Urothelium cell line (cell line): ENCODE data around the gene RNF144A.

ENCODE experiments used
- DNase-seq: peaks from one replicate; pipeline ENCODE4 v3.0.0; 2011; ENCODE audit warnings: low spot score, mixed read lengths
- FAIRE-seq: peaks from 2 replicates; lab custom pipeline; 2011; peaks lifted over from hg19 to GRCh38; lab: Jason Lieb, UNC

The RNF144A gene

DNA sequence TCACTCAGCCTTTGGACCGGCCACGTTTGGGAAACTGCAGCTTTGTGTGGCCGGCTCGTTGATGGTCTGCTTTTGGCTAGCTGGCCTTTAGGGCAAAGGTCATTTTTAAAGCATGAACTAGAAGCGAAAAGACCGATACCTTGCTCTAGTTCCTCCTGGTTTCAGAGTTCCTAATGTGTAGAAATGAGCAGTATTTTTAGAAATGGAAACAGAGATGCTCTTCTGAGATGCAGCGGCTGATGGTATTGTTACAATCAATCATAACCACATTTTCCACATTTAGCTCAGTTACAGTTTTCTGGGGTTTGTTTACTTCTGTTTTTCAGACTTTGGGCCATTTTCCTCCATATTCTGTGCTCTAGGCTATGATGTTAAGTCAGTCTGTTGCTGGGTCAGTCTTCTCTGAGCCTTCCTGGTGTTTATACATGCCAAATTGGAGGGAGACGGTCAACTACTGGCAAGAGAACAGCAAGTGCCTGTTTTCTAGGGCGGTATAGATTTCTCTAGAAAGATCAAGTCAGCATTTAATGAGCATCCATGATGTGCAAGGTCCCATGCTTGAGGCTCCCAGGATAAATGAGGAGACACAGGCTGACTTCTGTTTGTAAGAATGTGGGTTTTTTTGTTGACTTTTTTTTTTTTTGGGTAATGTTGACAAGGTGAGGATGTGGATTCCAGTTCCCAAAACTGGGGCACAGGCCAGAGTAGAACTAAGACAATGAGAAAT is 28.0 kb downstream of the RNF144A start:
- DNase-seq: no peak
- FAIRE-seq: no peak

DNA sequence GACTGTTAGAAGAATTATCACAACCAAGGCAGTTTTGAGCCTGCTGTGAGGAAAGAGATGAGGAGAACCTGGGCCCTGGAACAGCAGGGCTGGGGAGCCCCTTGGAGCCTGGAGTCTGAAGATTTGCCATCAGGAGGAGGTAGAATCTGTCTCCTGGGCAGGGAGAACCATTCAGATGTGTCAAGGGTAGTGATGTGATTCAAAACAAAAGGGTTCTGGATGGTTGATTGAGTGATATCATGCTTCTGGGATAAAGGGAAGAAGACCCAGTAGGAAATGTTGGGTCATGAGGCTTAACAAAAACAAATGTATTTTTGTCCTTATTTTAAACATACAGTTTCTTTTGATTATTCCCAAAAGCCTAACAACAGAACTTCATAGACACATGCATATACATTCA is 28.6 kb downstream of the RNF144A start:
- no peak for FAIRE-seq
- DNase-seq: no peak

DNA sequence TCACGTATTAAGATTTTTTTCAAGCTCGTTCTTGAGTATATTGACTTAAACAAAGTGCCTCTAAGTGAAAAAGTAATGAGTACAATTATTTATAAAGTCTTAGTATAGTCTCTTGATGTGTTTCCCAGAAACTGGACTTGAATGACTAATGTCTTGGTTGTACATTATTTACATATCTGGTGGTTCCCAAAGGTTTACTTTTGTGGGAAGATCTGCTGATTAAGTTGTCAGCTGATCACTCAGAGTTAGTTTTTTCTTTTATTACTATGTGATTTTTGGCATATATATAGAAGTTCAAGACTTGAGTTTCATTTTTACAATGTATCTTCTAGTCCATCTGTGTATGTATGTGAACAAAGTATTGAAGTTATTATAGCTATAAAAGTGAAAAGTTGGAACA is 29.5 kb downstream of the RNF144A start:
- DNase-seq: no peak

DNA sequence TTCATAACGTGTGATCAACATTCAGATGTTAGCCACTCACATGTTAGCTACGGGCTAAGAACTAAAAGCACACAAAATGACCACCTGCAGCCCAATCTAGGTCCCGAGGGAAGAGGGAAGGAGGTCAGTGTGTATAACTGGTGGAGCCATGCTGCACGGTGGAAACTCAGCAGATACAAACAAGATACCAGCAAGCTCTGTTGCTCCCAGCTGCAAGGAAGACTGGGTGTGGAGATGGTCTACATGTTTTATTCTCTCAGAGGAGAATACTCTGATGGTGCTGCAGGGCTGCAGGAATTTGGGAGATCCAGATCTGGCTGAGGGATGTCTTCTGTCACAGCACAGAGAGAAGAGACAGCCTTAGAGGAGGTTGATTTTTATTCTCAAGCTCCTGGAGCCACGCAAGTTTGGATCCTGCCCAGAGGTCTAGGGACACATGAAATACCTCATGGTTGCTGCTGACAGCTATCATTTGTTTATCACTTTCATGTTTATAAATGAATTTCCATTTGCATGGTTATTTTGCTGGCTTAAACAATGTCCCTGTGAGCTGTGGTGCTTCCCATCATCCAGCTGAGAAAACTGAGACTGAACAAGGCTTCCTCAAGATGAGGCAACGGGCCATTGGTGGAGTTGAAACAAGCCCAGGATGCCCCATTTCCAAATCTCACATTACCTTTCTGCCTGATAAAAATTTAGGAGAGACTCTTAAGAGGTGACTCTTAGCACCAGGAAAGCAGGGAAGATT is 30.9 kb downstream of the RNF144A start:
- FAIRE-seq (no peak), DNase-seq (no peak)

More for the DNA sequence above, 29.5 kb downstream of the RNF144A start:
- no peak for FAIRE-seq

DNA sequence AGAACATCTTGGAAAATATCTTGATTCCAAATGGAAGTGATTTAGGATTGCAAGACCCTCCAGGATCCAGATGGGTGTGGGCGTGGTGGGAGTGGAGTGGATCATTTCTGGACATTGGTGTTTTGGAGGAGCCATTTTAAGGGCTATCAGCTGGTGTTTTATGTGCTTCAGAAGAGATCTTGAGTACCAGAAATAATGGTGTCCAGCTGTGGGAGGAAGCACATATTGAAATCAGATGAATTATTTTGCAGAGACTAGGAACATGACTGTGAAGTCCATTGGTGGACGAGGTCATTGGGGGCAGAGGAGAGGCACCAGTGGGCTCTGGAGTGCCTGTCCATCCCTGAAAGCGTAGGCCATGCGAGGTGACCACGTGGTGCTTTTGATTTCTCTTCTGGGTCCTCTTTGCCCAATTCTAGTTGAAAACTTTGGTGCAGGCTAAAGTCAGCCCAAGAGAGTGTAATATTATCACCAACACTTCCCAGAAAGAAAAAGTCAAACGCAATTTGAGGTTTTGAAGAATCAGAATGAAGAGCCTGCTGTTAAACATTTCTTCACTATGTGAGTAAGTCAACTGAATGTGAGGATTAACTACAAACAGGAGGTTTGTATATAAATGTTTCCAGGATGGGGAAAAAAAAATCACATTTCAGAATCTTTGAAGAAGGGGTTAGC is 31.6 kb downstream of the RNF144A start:
- no peak for FAIRE-seq
- DNase-seq: no peak

DNA sequence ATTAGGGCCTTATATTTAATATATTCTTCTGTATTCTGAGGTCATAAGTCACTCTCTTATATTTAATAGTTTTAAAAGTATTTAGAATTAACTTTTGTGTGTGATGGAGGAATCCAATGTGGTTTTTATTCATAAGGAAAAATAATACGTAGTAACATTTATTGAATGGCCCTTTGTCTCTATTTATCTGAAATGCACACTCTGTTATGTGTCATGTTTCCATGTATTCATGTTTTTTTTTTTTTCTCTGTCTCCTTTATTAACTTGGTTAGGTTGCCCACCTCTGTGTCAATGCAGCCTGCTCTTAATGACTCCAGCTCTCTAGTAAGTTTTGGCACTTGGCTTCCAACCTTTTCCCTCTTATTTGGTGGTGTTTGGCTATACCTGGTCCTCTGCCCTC is 33.8 kb downstream of the RNF144A start:
- no peak for DNase-seq
- FAIRE-seq: no peak

DNA sequence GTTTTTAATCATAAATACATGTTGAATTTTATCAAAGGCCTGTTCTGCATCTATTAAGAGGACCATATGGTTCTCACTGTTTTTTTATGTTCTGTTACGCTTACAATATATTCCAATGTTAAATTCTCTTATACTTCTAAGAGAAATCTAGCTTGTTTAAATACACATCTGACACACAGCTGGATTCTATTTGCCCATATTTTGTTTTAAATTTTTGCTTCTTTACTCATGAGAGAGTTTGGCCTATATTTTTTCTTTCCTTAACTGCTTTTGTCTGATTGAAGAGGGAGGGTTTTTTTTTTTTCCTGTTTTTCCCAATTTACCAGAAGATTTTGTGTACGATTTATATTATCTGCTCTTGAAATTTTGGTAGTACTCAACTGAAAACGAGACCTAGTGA is 34.9 kb downstream of the RNF144A start:
- DNase-seq (no peak), FAIRE-seq (no peak)

DNA sequence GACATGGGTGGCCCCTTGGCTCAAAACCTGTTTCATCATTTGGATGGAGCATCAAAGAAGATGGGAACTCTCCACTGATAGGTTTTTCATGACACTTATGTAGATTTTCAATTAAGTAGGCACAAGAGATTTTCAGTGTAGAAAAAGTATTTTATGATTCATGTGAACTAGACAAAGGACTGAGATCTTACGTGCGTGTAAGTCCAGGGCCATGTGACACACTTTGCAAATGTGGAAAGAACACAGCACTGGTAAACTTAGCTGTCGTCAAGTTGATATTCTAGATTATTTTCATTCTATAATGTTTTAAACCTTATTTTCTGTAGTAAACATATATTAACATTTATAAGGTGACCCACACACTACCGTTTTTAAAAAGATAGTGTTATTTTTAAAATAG is 37.4 kb downstream of the RNF144A start:
- no peak for FAIRE-seq

DNA sequence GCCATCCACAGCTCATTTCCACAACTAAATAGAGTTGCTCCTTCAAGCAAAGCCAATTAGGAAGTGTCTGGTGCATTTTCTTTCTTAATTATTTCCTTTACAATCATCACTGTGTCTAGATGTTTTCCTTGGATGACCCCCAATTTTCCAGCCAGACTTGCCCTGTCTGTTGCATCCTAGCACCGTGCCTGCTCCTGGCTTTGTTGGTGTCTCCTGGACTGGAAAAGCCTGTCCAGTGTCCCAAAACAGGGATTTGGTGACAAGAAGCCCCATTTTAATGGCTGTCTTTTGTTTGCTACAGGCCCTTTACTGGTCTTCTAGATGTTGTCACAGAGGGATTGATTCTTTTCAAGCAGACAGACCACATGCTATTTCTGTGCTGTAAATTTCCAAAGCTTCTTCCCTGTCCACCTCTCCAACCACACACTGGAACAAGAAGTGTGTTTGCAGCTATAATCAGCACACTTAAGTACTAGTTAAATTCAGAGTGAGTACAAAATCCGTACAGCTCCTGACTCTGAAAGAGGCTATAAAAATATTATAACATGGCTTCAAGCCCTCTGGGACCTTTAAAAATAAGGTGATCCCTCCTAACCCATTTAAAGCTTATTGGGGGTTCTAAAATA is 38.4 kb downstream of the RNF144A start:
- FAIRE-seq: no peak
- DNase-seq: no peak

More for the DNA sequence above, 37.4 kb downstream of the RNF144A start:
- DNase-seq: no peak

DNA sequence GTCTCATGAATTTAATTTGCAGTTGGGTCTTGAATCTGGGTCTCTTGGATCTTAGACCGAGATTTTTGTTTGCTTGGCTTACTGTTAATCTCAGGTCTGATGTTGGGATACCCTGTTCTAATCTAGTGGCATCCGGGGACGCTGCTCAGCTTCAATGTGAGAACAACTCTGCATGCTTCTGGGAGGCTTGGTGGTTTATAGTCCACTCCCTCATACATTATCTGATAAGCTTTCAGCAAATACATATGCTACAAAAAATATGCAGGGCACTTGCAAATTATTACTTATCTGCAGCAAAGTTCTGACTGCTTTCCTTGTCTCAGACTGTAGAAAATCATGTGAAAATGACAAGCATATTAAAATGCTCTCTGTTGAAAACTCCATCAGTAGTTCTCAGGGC is 39.4 kb downstream of the RNF144A start:
- no peak for DNase-seq
- no peak for FAIRE-seq

DNA sequence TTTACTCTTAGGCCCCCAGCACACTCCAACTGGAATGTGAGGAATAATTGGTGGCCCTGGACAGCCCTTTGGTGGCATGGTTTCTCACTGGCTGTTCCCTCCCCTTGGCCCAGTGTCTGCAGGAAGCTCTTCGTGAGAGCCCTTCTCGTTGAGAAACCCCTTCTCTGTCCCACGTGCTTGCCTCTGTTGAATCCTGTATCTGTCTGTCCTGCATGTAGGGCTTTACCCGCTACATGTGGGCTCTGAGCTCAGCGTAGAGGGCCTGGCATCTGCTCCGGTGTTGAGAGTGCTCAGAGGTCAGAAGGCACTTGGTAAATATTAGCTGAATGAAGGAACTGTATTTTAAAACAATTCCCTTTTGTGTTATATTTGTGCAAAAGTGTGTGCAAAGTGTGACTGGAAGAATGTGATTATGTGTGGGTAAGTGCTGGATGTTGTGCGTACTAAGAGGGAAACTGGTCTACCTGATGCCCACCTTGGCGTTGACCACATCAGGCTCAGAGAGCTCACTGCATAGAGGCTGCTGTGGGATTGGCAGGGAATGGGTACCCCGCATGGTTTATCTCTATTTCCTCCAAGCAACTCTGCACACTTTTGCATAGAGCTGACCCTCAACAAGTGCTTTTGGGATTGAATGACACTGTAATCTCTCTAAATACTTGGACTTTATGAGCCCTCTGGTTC is 40.0 kb downstream of the RNF144A start:
- FAIRE-seq: no peak

DNA sequence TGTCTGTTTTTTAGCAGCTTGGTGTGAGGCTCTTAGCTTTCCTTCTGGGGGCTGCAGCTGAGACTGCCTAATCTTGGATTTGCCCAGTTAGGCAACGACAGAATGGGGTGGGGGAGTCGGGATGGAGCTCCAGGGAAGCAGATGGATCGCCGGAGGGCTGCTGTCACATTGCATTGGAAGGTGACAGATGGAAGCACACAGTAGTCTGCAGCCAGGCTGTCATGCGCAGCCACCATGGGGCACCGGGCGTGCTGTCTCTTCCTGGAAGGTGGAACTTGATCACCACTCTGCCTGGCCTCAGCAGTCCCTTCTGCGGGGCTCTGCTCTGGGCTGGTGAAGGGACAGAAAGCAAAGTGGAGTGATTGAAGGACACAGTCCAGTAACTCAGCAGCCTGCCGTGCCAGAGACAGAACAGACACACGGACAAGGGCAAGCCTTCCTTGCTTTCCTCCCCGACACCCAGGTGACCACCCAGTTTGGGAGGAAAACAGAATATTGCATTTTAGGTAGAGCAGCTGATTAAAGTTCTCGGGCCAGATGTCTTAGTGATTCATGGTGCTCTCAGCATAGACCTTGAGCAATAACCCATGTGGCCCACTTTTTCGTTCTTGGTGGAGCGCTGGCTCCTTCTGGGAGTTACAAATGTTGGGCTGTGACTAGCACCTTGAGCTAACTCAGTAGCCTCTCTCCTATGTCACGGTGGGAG is 40.9 kb downstream of the RNF144A start:
- DNase-seq (no peak), FAIRE-seq (no peak)

More for the DNA sequence above, 40.0 kb downstream of the RNF144A start:
- no peak for DNase-seq

DNA sequence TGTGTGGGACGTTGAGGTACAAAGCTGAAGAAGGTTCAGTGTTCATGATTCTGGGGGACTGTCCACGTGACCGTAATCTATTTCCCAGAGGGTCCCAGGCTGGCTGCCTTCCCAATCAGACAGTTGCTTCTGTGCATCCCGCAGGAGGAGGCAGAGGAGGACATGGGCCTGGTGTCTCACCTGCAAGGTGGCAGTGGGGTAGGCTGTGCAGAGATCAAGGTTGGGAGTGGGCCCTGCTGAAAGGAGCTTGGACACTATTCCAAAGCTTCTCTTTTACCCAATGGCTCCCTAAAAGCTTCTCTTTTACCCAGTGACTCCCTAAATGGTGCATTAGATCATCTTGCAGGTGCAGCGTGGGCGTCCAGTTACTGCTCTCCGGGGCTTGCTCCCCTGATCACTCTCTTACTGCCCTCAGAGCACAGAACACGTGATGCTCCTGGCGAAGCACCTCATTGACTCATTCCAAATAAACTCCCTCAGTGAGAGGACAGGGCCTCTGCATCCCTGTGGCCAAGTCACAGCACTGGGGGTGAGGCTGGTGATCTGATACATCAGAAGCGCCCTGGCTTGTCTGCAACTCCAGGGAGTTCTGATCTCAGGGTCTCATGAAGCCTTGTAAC is 41.5 kb downstream of the RNF144A start:
- no peak for DNase-seq

DNA sequence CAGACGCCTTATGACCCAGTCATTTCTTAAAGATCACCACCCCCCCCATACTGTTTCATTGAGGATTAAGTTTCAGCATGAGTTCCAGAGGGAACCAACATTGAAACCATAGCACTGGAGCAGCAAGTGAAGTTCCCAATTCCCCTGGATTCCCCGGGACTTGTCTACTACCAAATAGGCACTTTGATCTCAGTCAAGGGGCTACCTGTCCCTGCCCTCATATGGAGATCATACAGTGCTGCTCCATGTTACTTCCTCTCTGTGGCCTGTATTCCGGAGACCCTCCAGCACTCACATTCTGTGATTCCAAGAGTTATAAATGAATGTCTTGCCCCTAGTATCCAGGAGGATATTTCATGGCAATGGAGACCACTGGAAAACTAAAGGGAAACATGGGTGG is 42.5 kb downstream of the RNF144A start:
- FAIRE-seq (no peak), DNase-seq (no peak)

More for the DNA sequence above, 41.5 kb downstream of the RNF144A start:
- no peak for FAIRE-seq

DNA sequence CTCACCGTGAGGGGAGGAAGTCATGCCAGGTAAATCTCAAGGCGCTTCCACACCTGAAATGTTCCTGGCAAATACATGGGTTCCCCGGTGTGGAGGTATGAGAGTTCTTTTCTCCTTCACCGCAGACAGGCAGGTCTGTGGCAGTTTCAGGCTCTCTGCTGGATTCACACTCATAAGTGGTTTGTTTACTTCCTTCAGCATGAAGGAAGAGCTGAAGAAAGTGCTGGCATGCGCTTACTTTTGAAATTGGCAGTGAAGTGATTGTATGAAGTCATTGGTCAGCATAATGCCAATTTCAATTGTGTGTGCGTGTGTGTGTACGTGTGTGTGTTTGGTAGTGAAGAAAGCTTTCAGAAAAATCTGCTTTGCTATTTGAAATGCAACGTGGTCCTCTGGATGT is 43.4 kb downstream of the RNF144A start:
- DNase-seq (no peak), FAIRE-seq (no peak)

DNA sequence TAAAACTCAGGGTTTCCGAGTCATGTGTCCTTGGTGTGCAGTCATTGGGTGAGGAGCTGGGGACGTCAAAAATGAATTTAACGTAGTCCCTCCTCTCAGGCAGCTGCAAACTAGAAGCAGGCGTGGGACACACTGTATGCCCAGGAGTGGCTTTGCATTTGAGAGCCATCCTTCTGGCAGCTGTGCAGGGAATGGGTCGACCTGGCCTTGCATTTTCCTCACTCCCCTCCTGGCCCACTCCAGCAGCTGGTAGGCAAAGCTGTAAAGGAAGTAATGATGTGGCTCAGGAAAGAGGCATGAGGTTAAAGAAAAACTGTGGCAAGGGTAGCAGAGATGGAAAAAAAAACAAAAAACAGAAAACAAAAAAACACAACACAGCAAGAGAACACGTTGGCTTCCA is 46.5 kb downstream of the RNF144A start:
- FAIRE-seq (no peak), DNase-seq (no peak)

DNA sequence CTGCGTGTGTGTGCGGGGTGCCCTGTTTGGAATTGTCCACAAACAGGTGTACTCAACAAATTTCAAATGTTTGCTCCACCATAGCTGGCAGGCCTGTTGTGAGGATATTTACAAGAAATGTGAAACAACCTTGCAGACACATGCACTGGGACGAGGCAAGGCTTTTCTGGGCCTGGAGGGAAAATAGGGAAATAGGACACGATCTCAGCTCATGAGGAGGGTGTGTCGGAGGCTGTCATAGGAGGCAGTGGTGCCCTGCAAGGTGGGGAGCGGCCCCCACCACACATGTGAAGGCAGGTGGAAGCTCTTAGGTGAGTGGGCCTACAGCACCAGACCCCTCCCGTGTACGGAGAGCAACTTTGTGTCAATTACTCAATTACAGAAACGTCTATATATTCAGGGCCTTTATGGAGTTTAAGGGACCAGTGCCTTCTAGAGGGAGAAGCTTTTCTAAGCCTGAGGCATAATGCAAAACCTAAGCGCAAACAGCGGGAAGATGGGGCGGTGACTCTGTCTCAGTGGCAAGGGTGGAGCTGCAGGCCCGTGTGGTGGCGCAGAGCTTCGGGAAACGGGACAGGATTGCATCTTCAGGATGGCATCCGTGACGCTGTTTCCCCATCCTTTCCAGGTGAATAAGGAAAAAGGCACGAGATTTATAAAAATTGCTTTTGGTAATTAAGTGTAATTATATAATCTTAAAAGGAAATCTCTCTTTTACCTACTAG is 48.0 kb downstream of the RNF144A start:
- no peak for FAIRE-seq
- DNase-seq: no peak

DNA sequence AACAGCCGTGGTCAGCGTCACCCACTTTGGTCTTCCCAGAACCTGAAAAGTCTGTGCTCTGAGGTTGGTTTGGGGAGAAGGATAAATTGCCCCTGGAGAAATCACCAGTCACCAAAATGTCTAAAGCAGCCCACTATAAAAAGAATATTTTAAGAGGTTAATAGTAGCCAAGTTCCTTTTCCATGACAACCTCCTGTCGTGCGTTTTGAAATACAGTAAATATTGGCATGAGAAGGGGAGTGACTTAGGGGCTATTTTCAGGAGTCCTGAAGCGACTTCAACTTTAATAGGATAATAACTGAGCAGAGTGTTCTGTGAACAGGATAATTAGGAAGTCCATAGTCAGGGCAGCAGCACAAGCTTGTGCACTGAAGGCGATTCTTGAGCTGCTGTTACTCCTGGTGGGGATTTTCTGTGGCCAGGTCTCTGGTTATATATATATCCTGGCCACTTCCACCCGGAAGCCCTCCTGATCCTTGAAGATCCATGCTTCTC is 49.3 kb downstream of the RNF144A start:
- no peak for FAIRE-seq
- no peak for DNase-seq

DNA sequence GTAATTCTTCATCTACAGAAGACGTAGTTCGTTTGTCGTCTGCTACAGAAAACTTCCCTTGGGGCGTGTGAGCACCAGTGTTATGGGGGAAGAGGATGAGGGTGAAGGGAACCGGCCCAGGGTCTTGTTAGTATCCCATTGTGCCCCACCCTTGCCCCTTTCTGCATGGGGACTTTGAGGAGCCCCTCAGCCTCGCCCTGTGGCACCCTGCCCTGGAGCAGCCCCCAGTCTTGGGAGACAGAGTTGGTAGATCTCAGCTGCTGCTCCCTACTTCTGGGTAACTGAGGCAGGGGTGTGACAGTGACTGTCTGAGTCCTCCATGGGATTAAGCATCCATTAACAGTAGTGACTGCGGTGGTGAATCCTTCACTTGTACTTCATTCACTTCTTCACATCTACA is 50.1 kb downstream of the RNF144A start:
- no peak for DNase-seq
- no peak for FAIRE-seq
